HCT116 (cell line): ENCODE measurements around the gene GRB2.

Experiments used
- EZH2 ChIP-seq: fragments of 200-600 bp; sonication (generic); IDR thresholded peaks from 2 replicates; pipeline ENCODE4 v1.6.1; 2017; ENCODE audit warnings: antibody characterized with exemption, mixed run types
- POLR2A ChIP-seq: IDR thresholded peaks from 2 replicates; pipeline ENCODE4 v1.7.0; 2011; ENCODE audit warnings: borderline replicate concordance; ENCODE audit not compliant: insufficient read depth, insufficient read length; ENCODE audit errors: extremely low read depth
- RAD21 ChIP-seq: IDR thresholded peaks from 2 replicates; pipeline ENCODE4 v1.6.1; 2012; ENCODE audit warnings: low read depth, mild to moderate bottlenecking
- SIN3A ChIP-seq: IDR thresholded peaks from 2 replicates; pipeline ENCODE4 v1.6.1; 2012; ENCODE audit warnings: low read depth
- TCF7L2 ChIP-seq: IDR thresholded peaks from 2 replicates; pipeline ENCODE4 v1.7.0; 2011; ENCODE audit warnings: borderline replicate concordance, inconsistent platforms; ENCODE audit not compliant: insufficient read depth, insufficient read length; ENCODE audit errors: extremely low read depth
- ZNF274 ChIP-seq: fragments of 200-500 bp; sonication (Bioruptor generic); IDR thresholded peaks from 2 replicates; pipeline ENCODE4 v1.6.1; 2014; ENCODE audit warnings: mild to moderate bottlenecking, low read depth, low read length, inconsistent platforms
- TF ChIP-seq, protein P1 (sequence below), 3 experiments: fragments of 200-600 bp in 1 of 3; sonication (generic) in 1 of 3; IDR thresholded peaks in 2 of 3; conservative IDR thresholded peaks in 1 of 3; 2 replicates each; pipeline ENCODE4 v1.5.1; 2012 to 2017; ENCODE audit warnings: low read depth in 2 of 3, low read length in 2 of 3, antibody characterized with exemption in 1 of 3, borderline replicate concordance in 1 of 3, control low read depth in 1 of 3, mild to moderate bottlenecking in 1 of 3, mixed read lengths in 1 of 3, mixed run types in 1 of 3, moderate library complexity in 1 of 3; ENCODE audit not compliant: insufficient read depth in 1 of 3
- TF ChIP-seq, protein P2 (sequence below): IDR thresholded peaks from 2 replicates; pipeline ENCODE4 v1.6.1; 2012

- TF ChIP-seq, protein P1, sequence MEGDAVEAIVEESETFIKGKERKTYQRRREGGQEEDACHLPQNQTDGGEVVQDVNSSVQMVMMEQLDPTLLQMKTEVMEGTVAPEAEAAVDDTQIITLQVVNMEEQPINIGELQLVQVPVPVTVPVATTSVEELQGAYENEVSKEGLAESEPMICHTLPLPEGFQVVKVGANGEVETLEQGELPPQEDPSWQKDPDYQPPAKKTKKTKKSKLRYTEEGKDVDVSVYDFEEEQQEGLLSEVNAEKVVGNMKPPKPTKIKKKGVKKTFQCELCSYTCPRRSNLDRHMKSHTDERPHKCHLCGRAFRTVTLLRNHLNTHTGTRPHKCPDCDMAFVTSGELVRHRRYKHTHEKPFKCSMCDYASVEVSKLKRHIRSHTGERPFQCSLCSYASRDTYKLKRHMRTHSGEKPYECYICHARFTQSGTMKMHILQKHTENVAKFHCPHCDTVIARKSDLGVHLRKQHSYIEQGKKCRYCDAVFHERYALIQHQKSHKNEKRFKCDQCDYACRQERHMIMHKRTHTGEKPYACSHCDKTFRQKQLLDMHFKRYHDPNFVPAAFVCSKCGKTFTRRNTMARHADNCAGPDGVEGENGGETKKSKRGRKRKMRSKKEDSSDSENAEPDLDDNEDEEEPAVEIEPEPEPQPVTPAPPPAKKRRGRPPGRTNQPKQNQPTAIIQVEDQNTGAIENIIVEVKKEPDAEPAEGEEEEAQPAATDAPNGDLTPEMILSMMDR (IDR thresholded peaks at IDR 0.05 in 2 of 3, conservative IDR thresholded peaks at IDR 0.05 in 1 of 3; ENCODE audit: borderline replicate concordance in 1 of 3, insufficient read depth in 1 of 3, low read depth in 2 of 3, low read length in 2 of 3): no peak
- TF ChIP-seq EZH2 (no peak), POLR2A (no peak), SIN3A (no peak), TCF7L2 (no peak), ZNF274 (no peak), RAD21 (no peak)
- TF ChIP-seq, protein P2, sequence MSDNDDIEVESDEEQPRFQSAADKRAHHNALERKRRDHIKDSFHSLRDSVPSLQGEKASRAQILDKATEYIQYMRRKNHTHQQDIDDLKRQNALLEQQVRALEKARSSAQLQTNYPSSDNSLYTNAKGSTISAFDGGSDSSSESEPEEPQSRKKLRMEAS: no peak
Measured at GRCh38 chr17:75318615-75319222, 86.8 kb downstream of the GRB2 start.
